HEK293T (cell line): ENCODE measurements around the gene ADGRL3.

Source experiments
- ARNT ChIP-seq: fragments of 450-650 bp; IDR thresholded peaks from 2 replicates; pipeline ENCODE4 v1.6.1; 2017; ENCODE audit warnings: mild to moderate bottlenecking
- BHLHE40 ChIP-seq: fragments of 450-650 bp; IDR thresholded peaks from 2 replicates; pipeline ENCODE4 v1.6.1; 2016; ENCODE audit warnings: mild to moderate bottlenecking, moderate library complexity, borderline replicate concordance
- CTBP1 ChIP-seq: fragments of 450-650 bp; IDR thresholded peaks from 2 replicates; pipeline ENCODE4 v1.6.1; 2016; ENCODE audit warnings: borderline replicate concordance
- FOXM1 ChIP-seq: fragments of 450-650 bp; IDR thresholded peaks from 2 replicates; pipeline ENCODE4 v1.6.1; 2017; ENCODE audit warnings: mild to moderate bottlenecking, borderline replicate concordance
- PKNOX1 ChIP-seq: fragments of 450-650 bp; IDR thresholded peaks from 2 replicates; pipeline ENCODE4 v1.6.1; 2016
- SP1 ChIP-seq: fragments of 450-650 bp; IDR thresholded peaks from 2 replicates; pipeline ENCODE4 v1.6.1; 2017
- SUZ12 ChIP-seq: fragments of 450-650 bp; IDR thresholded peaks from 2 replicates; pipeline ENCODE4 v1.6.1; 2016; ENCODE audit warnings: mild to moderate bottlenecking
- ZNF384 ChIP-seq: fragments of 450-650 bp; IDR thresholded peaks from 2 replicates; pipeline ENCODE4 v1.6.1; 2016

GRCh38 chr4:61194571-61194970, 5.6 kb upstream of the ADGRL3 start:
- TF ChIP-seq FOXM1 (no peak), SP1 (no peak), BHLHE40 (no peak), ARNT (no peak), ZNF384 (no peak), SUZ12 (no peak), PKNOX1 (no peak), CTBP1 (no peak)
